ENCODE results near the gene ZNF662.

Gene ZNF662

DNA sequence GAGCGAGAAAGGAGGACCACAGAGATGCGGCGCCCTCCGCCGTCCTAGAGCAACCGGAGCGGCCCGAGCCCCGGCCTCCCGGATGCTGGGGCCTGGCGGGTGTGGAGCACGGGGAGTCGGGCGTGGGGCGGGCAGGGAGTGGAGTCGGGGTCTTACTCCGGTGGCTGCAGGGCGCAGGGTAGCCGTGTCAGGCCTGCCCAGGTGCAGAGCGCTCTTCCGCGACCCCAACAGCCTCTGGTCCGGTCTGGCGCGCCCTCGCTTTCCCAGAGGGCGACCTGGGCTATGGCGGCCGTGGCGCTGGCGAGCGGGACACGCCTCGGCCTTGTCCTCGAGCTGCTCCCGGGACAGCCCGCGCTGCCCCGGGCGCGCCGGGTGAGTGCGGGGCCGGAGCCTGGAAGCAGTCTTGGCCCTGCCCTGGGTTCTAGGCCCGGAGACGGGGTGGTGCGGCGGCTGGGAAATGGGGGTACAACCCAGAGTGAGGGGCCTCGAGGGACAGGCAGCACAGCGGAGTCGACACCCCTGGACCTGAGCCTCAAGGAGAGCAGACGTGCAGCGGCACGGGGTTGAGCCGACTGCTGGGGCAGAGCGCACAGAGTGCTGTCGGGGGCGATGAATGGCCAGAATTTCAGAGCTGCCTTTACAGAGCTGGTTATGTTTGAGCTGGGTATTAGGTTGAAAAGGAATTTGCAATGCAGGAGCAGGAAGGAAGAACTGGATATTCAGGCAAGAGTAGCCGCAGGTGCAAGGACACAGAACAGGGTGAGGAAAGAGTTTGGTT, at the start of gene ZNF662:
ZNF662 (plus strand) TSS at position 73 of the 778 bp plus-strand sequence. CDS start 1,973 bp downstream, outside the sequence.
- H3K9ac ChIP-seq (ENCODE audit: low read length in 5 of 5): peak within 1 kb of the TSS; percentile 70 to 92 (median 88)
- H3K27ac ChIP-seq (ENCODE audit: low read depth, low read length): no peak within 1 kb of the TSS
- H3K4me1 ChIP-seq (ENCODE audit: control insufficient read depth in 5 of 5, insufficient read depth in 5 of 5, low read length in 5 of 5): peaks cover 2 to 19% (median 19%) of the 10 kb centered on the region in 5 donors
- H3K27me3 ChIP-seq (ENCODE audit: control insufficient read depth in 5 of 5, insufficient read depth in 4 of 5, low read length in 5 of 5): no peaks in the 10 kb centered on the region
- H3K9me3 ChIP-seq (ENCODE audit: control insufficient read depth in 5 of 5, low read length in 5 of 5): peaks cover 0 to 11% (median 3%) of the 10 kb centered on the region in 5 donors
- peak within 1 kb of the TSS; percentile 78 to 84 (median 83) for H3K4me3 ChIP-seq (ENCODE audit: low read depth in 1 of 5, low read length in 5 of 5)
- peaks cover 9 to 21% (median 20%) of the 10 kb centered on the region in 5 donors for H3K36me3 ChIP-seq (ENCODE audit: control insufficient read depth in 5 of 5, insufficient read depth in 5 of 5, low read length in 5 of 5)

DNA sequence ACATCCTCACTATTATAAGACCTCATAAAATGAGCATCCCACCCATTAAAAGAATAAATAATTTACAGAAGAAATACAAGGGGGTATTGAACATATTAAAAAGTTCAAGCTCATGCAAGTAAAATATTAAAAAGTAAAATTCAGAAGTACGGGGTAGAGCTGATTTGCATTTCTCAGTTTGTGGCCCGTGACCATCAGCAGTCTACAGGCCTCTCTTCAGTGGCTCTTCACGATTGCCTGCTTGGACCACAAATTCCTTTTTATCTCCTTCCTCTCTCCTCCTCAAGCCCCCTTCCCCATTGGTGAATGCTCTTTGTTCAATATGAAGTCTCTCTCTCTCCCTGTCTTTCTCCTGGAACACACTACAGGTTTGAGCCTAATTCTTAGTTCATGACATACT, 49.4 kb upstream of the ZNF662 start:
- H3K27ac ChIP-seq (ENCODE audit: low read depth, low read length): no peak overlapping the region
- H3K9ac ChIP-seq (ENCODE audit: low read length in 5 of 5): no peak overlapping the region
- no peaks in the 10 kb centered on the region for H3K9me3 ChIP-seq (ENCODE audit: control insufficient read depth in 5 of 5, low read length in 5 of 5)
- peaks cover 6 to 18% (median 15%) of the 10 kb centered on the region in 5 donors for H3K4me1 ChIP-seq (ENCODE audit: control insufficient read depth in 5 of 5, insufficient read depth in 5 of 5, low read length in 5 of 5)
- no peaks in the 10 kb centered on the region for H3K36me3 ChIP-seq (ENCODE audit: control insufficient read depth in 5 of 5, insufficient read depth in 5 of 5, low read length in 5 of 5)
- H3K27me3 ChIP-seq (ENCODE audit: control insufficient read depth in 5 of 5, insufficient read depth in 4 of 5, low read length in 5 of 5): no peaks in the 10 kb centered on the region
- H3K4me3 ChIP-seq (ENCODE audit: low read depth in 1 of 5, low read length in 5 of 5): no peak overlapping the region

DNA sequence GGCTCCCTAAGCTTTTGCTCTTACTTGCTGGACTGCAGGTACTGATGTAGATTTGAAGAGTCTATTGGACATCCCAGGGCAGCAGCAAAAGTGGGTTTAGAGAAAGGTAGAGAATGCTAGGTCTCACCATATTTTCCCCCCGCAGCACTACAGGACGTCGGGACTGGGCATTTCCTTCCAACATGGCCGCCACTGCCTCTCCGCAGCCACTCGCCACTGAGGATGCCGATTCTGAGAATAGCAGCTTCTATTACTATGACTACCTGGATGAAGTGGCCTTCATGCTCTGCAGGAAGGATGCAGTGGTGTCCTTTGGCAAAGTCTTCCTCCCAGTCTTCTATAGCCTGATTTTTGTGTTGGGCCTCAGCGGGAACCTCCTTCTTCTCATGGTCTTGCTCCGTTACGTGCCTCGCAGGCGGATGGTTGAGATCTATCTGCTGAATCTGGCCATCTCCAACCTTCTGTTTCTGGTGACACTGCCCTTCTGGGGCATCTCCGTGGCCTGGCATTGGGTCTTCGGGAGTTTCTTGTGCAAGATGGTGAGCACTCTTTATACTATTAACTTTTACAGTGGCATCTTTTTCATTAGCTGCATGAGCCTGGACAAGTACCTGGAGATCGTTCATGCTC, 41.5 kb upstream of the ZNF662 start:
- H3K4me3 ChIP-seq (ENCODE audit: low read depth in 1 of 5, low read length in 5 of 5): no peak overlapping the region
- no peaks in the 10 kb centered on the region for H3K36me3 ChIP-seq (ENCODE audit: control insufficient read depth in 5 of 5, insufficient read depth in 5 of 5, low read length in 5 of 5)
- H3K9me3 ChIP-seq (ENCODE audit: control insufficient read depth in 5 of 5, low read length in 5 of 5): no peaks in the 10 kb centered on the region
- H3K4me1 ChIP-seq (ENCODE audit: control insufficient read depth in 5 of 5, insufficient read depth in 5 of 5, low read length in 5 of 5): peaks cover 0 to 2% (median 0%) of the 10 kb centered on the region in 5 donors
- H3K9ac ChIP-seq (ENCODE audit: low read length in 5 of 5): no peak overlapping the region
- no peak overlapping the region for H3K27ac ChIP-seq (ENCODE audit: low read depth, low read length)
- H3K27me3 ChIP-seq (ENCODE audit: control insufficient read depth in 5 of 5, insufficient read depth in 4 of 5, low read length in 5 of 5): no peaks in the 10 kb centered on the region

DNA sequence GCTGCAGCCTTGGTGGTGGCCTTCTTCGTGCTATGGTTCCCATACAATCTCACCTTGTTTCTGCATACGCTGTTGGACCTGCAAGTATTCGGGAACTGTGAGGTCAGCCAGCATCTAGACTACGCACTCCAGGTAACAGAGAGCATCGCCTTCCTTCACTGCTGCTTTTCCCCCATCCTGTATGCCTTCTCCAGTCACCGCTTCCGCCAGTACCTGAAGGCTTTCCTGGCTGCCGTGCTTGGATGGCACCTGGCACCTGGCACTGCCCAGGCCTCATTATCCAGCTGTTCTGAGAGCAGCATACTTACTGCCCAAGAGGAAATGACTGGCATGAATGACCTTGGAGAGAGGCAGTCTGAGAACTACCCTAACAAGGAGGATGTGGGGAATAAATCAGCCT, 40.7 kb upstream of the ZNF662 start:
- no peaks in the 10 kb centered on the region for H3K9me3 ChIP-seq (ENCODE audit: control insufficient read depth in 5 of 5, low read length in 5 of 5)
- no peak overlapping the region for H3K4me3 ChIP-seq (ENCODE audit: low read depth in 1 of 5, low read length in 5 of 5)
- H3K36me3 ChIP-seq (ENCODE audit: control insufficient read depth in 5 of 5, insufficient read depth in 5 of 5, low read length in 5 of 5): no peaks in the 10 kb centered on the region
- no peak overlapping the region for H3K9ac ChIP-seq (ENCODE audit: low read length in 5 of 5)
- H3K27me3 ChIP-seq (ENCODE audit: control insufficient read depth in 5 of 5, insufficient read depth in 4 of 5, low read length in 5 of 5): no peaks in the 10 kb centered on the region
- peaks cover 0 to 2% (median 0%) of the 10 kb centered on the region in 5 donors for H3K4me1 ChIP-seq (ENCODE audit: control insufficient read depth in 5 of 5, insufficient read depth in 5 of 5, low read length in 5 of 5)
- H3K27ac ChIP-seq (ENCODE audit: low read depth, low read length): no peak overlapping the region

DNA sequence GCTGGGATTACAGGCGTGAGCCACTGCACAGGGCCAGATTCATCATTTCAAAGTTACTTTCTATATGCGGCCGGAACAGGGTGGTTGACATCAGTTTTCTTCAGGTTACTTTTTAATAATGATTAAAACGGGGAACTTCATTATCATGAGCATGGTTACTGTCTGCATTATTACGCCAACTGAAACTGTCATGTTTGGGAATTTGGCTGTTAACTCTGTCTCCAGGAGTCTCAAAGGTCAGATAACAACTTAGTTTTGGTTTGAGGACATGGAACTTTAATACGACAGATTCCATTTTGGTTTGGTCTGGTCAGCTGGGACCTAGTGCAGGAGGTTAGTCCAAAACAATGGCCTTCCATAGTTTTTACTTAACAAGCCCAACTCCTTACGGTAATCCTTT, 38.8 kb upstream of the ZNF662 start:
- Histone ChIP-seq H3K4me1 (ENCODE audit: control insufficient read depth in 5 of 5, insufficient read depth in 5 of 5, low read length in 5 of 5) (peaks cover 0 to 4% (median 1%) of the 10 kb centered on the region in 5 donors), H3K27me3 (ENCODE audit: control insufficient read depth in 5 of 5, insufficient read depth in 4 of 5, low read length in 5 of 5) (no peaks in the 10 kb centered on the region), H3K36me3 (ENCODE audit: control insufficient read depth in 5 of 5, insufficient read depth in 5 of 5, low read length in 5 of 5) (no peaks in the 10 kb centered on the region), H3K4me3 (ENCODE audit: low read depth in 1 of 5, low read length in 5 of 5) (no peak overlapping the region), H3K9me3 (ENCODE audit: control insufficient read depth in 5 of 5, low read length in 5 of 5) (no peaks in the 10 kb centered on the region), H3K27ac (ENCODE audit: low read depth, low read length) (no peak overlapping the region), H3K9ac (ENCODE audit: low read length in 5 of 5) (no peak overlapping the region)

DNA sequence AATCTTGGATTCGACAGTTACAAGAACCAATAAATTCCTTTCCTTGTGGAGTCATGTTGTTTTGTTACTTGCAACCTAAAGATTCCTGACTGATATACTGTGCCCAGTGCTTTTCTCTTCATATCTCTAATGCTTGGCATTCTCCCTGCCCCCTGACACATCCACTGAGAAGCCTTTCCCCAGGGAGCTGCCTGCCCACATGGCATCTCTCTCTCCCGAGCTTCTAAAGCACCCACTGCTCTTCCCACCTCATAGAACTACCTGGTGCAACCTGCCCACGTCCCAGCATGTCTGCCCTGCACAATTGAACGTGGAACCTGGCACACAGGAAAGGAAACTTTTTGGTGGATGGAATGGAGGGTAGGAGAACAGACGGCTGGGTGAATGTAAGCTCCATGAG, 37.1 kb upstream of the ZNF662 start:
- H3K9me3 ChIP-seq (ENCODE audit: control insufficient read depth in 5 of 5, low read length in 5 of 5): no peaks in the 10 kb centered on the region
- no peak overlapping the region for H3K27ac ChIP-seq (ENCODE audit: low read depth, low read length)
- no peak overlapping the region for H3K4me3 ChIP-seq (ENCODE audit: low read depth in 1 of 5, low read length in 5 of 5)
- no peaks in the 10 kb centered on the region for H3K36me3 ChIP-seq (ENCODE audit: control insufficient read depth in 5 of 5, insufficient read depth in 5 of 5, low read length in 5 of 5)
- H3K27me3 ChIP-seq (ENCODE audit: control insufficient read depth in 5 of 5, insufficient read depth in 4 of 5, low read length in 5 of 5): no peaks in the 10 kb centered on the region
- no peak overlapping the region for H3K9ac ChIP-seq (ENCODE audit: low read length in 5 of 5)
- H3K4me1 ChIP-seq (ENCODE audit: control insufficient read depth in 5 of 5, insufficient read depth in 5 of 5, low read length in 5 of 5): peaks cover 0 to 9% (median 2%) of the 10 kb centered on the region in 5 donors

DNA sequence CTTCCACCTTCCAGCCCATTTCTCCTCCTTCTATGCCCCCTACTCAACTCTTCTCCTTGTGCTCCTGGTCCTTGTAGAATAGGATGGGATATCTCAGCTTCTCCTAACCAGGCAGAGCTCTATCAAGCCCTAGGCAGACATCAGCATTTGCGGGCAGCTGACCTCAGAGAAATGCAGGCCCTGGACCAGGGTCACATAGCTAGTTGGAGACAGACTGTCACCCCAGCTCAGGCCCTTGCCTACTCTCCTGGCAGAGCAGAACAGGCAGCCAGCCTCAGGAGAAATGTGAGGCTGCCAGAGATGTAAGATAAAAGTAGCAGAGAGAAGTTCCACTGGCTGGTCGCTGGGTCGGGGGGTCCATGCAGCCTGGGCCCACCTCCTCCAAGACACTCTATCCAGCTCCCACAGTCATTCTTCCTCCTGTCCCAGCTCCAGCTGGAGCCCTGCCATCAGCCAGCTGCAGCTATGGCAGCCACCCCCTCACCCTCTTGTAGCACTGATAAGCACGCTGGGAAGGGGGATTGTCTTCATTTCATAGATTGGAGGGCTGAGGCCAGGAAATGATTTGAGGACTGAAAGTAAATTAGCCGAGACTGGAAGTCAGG, 34.2 kb upstream of the ZNF662 start:
- Histone ChIP-seq H3K4me1 (ENCODE audit: control insufficient read depth in 5 of 5, insufficient read depth in 5 of 5, low read length in 5 of 5) (peaks cover 0 to 9% (median 0%) of the 10 kb centered on the region in 5 donors), H3K27me3 (ENCODE audit: control insufficient read depth in 5 of 5, insufficient read depth in 4 of 5, low read length in 5 of 5) (peaks cover 0 to 4% (median 0%) of the 10 kb centered on the region in 5 donors), H3K9ac (ENCODE audit: low read length in 5 of 5) (peak overlapping the region in 1 of 5 donors; percentile 12), H3K27ac (ENCODE audit: low read depth, low read length) (no peak overlapping the region), H3K36me3 (ENCODE audit: control insufficient read depth in 5 of 5, insufficient read depth in 5 of 5, low read length in 5 of 5) (no peaks in the 10 kb centered on the region), H3K4me3 (ENCODE audit: low read depth in 1 of 5, low read length in 5 of 5) (no peak overlapping the region), H3K9me3 (ENCODE audit: control insufficient read depth in 5 of 5, low read length in 5 of 5) (no peaks in the 10 kb centered on the region)

DNA sequence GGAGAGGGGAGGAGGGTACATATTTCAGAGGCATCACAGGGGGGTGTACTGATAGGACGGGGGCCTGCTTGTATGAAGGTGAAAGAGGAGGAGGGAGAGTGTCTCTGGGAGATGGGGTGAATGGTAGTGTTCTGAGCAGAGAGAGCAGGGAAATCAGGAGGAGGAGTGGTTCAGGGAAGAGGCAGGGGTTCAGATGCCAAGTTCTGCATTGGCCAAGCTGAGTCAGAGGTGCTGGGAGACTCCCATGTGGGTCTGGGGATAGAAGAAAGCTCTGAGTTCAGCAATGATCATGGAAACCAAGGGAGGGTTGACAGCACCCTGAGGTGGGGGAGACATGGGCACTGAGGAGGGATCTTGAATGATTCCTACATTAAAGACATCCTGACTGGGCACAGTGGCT, 33.2 kb upstream of the ZNF662 start:
- Histone ChIP-seq H3K4me1 (ENCODE audit: control insufficient read depth in 5 of 5, insufficient read depth in 5 of 5, low read length in 5 of 5) (peaks cover 0 to 9% (median 0%) of the 10 kb centered on the region in 5 donors), H3K36me3 (ENCODE audit: control insufficient read depth in 5 of 5, insufficient read depth in 5 of 5, low read length in 5 of 5) (no peaks in the 10 kb centered on the region), H3K27ac (ENCODE audit: low read depth, low read length) (no peak overlapping the region), H3K27me3 (ENCODE audit: control insufficient read depth in 5 of 5, insufficient read depth in 4 of 5, low read length in 5 of 5) (peaks cover 0 to 4% (median 0%) of the 10 kb centered on the region in 5 donors), H3K9ac (ENCODE audit: low read length in 5 of 5) (no peak overlapping the region), H3K4me3 (ENCODE audit: low read depth in 1 of 5, low read length in 5 of 5) (no peak overlapping the region), H3K9me3 (ENCODE audit: control insufficient read depth in 5 of 5, low read length in 5 of 5) (no peaks in the 10 kb centered on the region)

DNA sequence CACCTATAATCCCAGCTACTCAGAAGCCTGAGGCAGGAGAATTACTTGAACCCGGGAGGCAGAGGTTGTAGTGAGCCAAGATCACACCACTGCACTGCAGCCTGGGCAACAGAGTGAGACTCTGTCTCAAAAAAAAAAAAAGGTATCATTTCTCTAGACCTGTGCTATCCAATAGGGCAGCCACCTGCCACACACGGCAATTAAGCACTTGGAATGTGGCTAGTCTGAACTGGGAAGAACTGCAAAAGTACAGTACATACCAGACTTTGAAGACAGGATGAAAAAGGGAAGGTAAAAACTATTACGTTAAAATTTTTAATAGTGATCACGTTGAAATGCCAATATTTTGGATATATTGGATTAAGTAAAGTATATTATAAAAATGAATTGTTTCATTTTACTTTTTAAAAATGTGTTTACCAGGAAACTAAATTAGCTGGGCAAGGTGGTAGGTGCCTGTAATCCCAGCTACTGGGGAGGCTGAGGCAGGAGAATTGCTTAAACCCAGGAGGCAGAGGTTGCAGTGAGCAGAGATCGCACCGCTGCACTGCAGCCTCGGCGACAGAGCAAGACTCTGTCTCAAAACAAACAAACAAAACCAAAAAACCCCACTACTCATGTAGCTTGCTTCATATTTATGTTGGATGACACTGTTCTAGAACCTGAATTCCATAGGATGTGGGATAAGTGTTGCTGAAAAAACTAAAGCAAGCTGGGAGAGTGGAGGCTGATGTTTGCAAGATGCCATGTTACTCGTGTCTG, 32.5 kb upstream of the ZNF662 start:
- H3K9me3 ChIP-seq (ENCODE audit: control insufficient read depth in 5 of 5, low read length in 5 of 5): no peaks in the 10 kb centered on the region
- H3K27ac ChIP-seq (ENCODE audit: low read depth, low read length): no peak overlapping the region
- no peak overlapping the region for H3K9ac ChIP-seq (ENCODE audit: low read length in 5 of 5)

More for the DNA sequence above, 32.5 kb upstream of the ZNF662 start:
- Histone ChIP-seq H3K27me3 (ENCODE audit: control insufficient read depth in 5 of 5, insufficient read depth in 4 of 5, low read length in 5 of 5) (peaks cover 0 to 4% (median 0%) of the 10 kb centered on the region in 5 donors), H3K4me3 (ENCODE audit: low read depth in 1 of 5, low read length in 5 of 5) (no peak overlapping the region), H3K4me1 (ENCODE audit: control insufficient read depth in 5 of 5, insufficient read depth in 5 of 5, low read length in 5 of 5) (peaks cover 0 to 9% (median 0%) of the 10 kb centered on the region in 5 donors), H3K36me3 (ENCODE audit: control insufficient read depth in 5 of 5, insufficient read depth in 5 of 5, low read length in 5 of 5) (no peaks in the 10 kb centered on the region)

Data from subcutaneous abdominal adipose tissue (tissue), 5 donors.